GM18526 (cell line): ENCODE measurements around the gene FREM2.

Experiments
- POLR2A ChIP-seq: IDR thresholded peaks from 3 replicates; pipeline ENCODE4 v1.6.1; 2011; ENCODE audit not compliant: insufficient read length; ENCODE audit errors: extremely low read depth

FREM2 gene

GRCh38 chr13:38875186-38875875, 188.5 kb downstream of the FREM2 start:
- TF ChIP-seq POLR2A, result no peak

- TF ChIP-seq POLR2A, result no peak
These were observed 192.4 kb downstream of the FREM2 start for GRCh38 chr13:38879278-38879677.

GRCh38 chr13:38879786-38880185, 192.9 kb downstream of the FREM2 start:
- no peak for TF ChIP-seq POLR2A

- no peak for TF ChIP-seq POLR2A
These were observed 193.5 kb downstream of the FREM2 start for GRCh38 chr13:38880397-38880796.

- no peak for TF ChIP-seq POLR2A
These were observed 196.9 kb downstream of the FREM2 start for GRCh38 chr13:38883783-38884182.

GRCh38 chr13:38888309-38888708, 201.4 kb downstream of the FREM2 start:
- TF ChIP-seq POLR2A, result no peak

GRCh38 chr13:38895075-38895474, 208.2 kb downstream of the FREM2 start:
- no peak for TF ChIP-seq POLR2A

GRCh38 chr13:38897521-38897920, 210.6 kb downstream of the FREM2 start:
- no peak for TF ChIP-seq POLR2A

GRCh38 chr13:38898481-38898880, 211.6 kb downstream of the FREM2 start:
- no peak for TF ChIP-seq POLR2A

- no peak for TF ChIP-seq POLR2A
These were observed 212.7 kb downstream of the FREM2 start for GRCh38 chr13:38899571-38899970.

- no peak for TF ChIP-seq POLR2A
These were observed 213.3 kb downstream of the FREM2 start for GRCh38 chr13:38900188-38900587.

GRCh38 chr13:38902551-38902950, 215.7 kb downstream of the FREM2 start:
- TF ChIP-seq POLR2A, result no peak

GRCh38 chr13:38905081-38905480, 218.2 kb downstream of the FREM2 start:
- no peak for TF ChIP-seq POLR2A

- no peak for TF ChIP-seq POLR2A
These were observed 219.0 kb downstream of the FREM2 start for GRCh38 chr13:38905861-38906260.

GRCh38 chr13:38908574-38908973, 221.7 kb downstream of the FREM2 start:
- no peak for TF ChIP-seq POLR2A

GRCh38 chr13:38914070-38914469, 227.2 kb downstream of the FREM2 start:
- TF ChIP-seq POLR2A, result no peak

GRCh38 chr13:38921081-38921480, 234.2 kb downstream of the FREM2 start:
- no peak for TF ChIP-seq POLR2A
